ENCODE data around the gene NUP42.

GRCh38 chr7:23204241-23204640 lies 22.4 kb downstream of the NUP42 start:
- TF ChIP-seq CTCF (optimal IDR thresholded peaks at IDR 0.05 in 1 of 3, IDR thresholded peaks at IDR 0.05 in 1 of 3, conservative IDR thresholded peaks at IDR 0.05 in 1 of 3; ENCODE audit: extremely low read depth in 1 of 3, insufficient read depth in 2 of 3, low read length in 3 of 3) (no peak), EZH2 (IDR thresholded peaks at IDR 0.05; ENCODE audit: low read length) (no peak)

All from keratinocyte (primary cell).